ENCODE results near the gene UCMA.

DNA sequence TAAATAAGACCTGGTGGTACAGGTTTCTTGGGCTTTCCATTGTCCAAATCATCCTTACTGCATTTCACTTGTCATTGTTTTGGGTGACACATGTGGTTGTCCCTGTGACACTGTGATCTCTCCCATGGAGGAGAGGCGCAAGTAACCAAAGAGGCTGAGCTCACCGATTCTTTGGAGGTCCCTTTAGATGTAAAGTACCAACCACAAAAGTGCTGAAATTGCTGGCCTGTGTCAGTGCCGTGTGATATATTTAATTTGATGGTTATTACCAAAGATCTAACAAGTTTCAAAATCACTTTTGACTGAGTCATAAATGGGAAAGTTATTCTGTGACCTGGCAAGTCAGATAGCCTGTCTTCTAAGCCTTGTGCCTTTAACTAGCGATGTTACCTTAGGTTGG is 53.4 kb downstream of the UCMA start:
- TF ChIP-seq, protein P1, sequence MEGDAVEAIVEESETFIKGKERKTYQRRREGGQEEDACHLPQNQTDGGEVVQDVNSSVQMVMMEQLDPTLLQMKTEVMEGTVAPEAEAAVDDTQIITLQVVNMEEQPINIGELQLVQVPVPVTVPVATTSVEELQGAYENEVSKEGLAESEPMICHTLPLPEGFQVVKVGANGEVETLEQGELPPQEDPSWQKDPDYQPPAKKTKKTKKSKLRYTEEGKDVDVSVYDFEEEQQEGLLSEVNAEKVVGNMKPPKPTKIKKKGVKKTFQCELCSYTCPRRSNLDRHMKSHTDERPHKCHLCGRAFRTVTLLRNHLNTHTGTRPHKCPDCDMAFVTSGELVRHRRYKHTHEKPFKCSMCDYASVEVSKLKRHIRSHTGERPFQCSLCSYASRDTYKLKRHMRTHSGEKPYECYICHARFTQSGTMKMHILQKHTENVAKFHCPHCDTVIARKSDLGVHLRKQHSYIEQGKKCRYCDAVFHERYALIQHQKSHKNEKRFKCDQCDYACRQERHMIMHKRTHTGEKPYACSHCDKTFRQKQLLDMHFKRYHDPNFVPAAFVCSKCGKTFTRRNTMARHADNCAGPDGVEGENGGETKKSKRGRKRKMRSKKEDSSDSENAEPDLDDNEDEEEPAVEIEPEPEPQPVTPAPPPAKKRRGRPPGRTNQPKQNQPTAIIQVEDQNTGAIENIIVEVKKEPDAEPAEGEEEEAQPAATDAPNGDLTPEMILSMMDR (IDR thresholded peaks at IDR 0.05 in 2 of 3, conservative IDR thresholded peaks at IDR 0.05 in 1 of 3; ENCODE audit: borderline replicate concordance in 1 of 3, insufficient read depth in 1 of 3, low read depth in 2 of 3, low read length in 2 of 3) = no peak
- TF ChIP-seq, protein P2, sequence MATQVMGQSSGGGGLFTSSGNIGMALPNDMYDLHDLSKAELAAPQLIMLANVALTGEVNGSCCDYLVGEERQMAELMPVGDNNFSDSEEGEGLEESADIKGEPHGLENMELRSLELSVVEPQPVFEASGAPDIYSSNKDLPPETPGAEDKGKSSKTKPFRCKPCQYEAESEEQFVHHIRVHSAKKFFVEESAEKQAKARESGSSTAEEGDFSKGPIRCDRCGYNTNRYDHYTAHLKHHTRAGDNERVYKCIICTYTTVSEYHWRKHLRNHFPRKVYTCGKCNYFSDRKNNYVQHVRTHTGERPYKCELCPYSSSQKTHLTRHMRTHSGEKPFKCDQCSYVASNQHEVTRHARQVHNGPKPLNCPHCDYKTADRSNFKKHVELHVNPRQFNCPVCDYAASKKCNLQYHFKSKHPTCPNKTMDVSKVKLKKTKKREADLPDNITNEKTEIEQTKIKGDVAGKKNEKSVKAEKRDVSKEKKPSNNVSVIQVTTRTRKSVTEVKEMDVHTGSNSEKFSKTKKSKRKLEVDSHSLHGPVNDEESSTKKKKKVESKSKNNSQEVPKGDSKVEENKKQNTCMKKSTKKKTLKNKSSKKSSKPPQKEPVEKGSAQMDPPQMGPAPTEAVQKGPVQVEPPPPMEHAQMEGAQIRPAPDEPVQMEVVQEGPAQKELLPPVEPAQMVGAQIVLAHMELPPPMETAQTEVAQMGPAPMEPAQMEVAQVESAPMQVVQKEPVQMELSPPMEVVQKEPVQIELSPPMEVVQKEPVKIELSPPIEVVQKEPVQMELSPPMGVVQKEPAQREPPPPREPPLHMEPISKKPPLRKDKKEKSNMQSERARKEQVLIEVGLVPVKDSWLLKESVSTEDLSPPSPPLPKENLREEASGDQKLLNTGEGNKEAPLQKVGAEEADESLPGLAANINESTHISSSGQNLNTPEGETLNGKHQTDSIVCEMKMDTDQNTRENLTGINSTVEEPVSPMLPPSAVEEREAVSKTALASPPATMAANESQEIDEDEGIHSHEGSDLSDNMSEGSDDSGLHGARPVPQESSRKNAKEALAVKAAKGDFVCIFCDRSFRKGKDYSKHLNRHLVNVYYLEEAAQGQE (IDR thresholded peaks at IDR 0.05; ENCODE audit: low read depth) = no peak
- TF ChIP-seq POLR2AphosphoS5 (IDR thresholded peaks at IDR 0.05; ENCODE audit: low read depth, low read length) (no peak), ZFX (IDR thresholded peaks at IDR 0.05) (no peak), POLR2A (IDR thresholded peaks at IDR 0.05; ENCODE audit: borderline replicate concordance, extremely low read depth, insufficient read depth, insufficient read length) (no peak), SRF (IDR thresholded peaks at IDR 0.05; ENCODE audit: low read depth) (no peak), EGR1 (IDR thresholded peaks at IDR 0.05; ENCODE audit: low read depth) (no peak), JUND (IDR thresholded peaks at IDR 0.05) (no peak)
- TF ChIP-seq, protein P3, sequence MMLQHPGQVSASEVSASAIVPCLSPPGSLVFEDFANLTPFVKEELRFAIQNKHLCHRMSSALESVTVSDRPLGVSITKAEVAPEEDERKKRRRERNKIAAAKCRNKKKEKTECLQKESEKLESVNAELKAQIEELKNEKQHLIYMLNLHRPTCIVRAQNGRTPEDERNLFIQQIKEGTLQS (IDR thresholded peaks at IDR 0.05) = no peak

All from HCT116 (cell line).